Esophagus squamous epithelium (tissue), 5 donors: Measurements from ENCODE around the gene TOPAZ1. TPM values are rescaled to one million over a fixed set of nuclear protein-coding genes. Genes with fewer than 3 reads are reported as not detected.

Source experiments
- DNase-seq: peaks from one replicate; lab custom pipeline; 2025; lab: John Stamatoyannopoulos, UW
- H3K27ac ChIP-seq, 4 donors: fragments of 200-600 bp; sonication (generic); one replicate each; pipeline ENCODE4 v1.5.1; 2016 to 2019; ENCODE audit warnings: mild to moderate bottlenecking in 1 of 4
- H3K27me3 ChIP-seq, 4 donors: fragments of 200-600 bp; sonication (generic); 1 replicate in 3 of 4; 2 replicates in 1 of 4; pipeline versions ENCODE4 v1.5.1 to v1.6.0; 2017 to 2021; ENCODE audit warnings: antibody characterized with exemption in 1 of 4
- H3K36me3 ChIP-seq, 3 donors: fragments of 200-600 bp; sonication (generic); one replicate each; pipeline ENCODE4 v1.5.1; 2016 to 2019
- H3K4me1 ChIP-seq, 3 donors: fragments of 200-600 bp; sonication (generic); one replicate each; pipeline ENCODE4 v1.5.1; 2017 to 2019
- H3K4me3 ChIP-seq, 4 donors: fragments of 200-600 bp; sonication (generic); 1 replicate in 3 of 4; 2 replicates in 1 of 4; pipeline ENCODE4 v1.5.1; 2016 to 2019; ENCODE audit warnings: mild to moderate bottlenecking in 2 of 4, moderate library complexity in 1 of 4
- H3K9me3 ChIP-seq, 3 donors: fragments of 200-600 bp; sonication (generic); one replicate each; pipeline ENCODE4 v1.5.1; 2016 to 2019
- POLR2A ChIP-seq, 4 donors: fragments of 450-650 bp; IDR thresholded peaks; one replicate each; pipeline ENCODE4 v1.6.1; 2017; ENCODE audit warnings: antibody characterized with exemption in 4 of 4, mild to moderate bottlenecking in 4 of 4, moderate library complexity in 3 of 4
- WGBS, 2 donors: methylation state at CpG; one replicate each; pipeline ENCODE4 v1.1.5; 2018; 5-methylcytosine and 5-hydroxymethylcytosine counted together
- intact Hi-C: fragments of 100-400 bp; cut with DNase I; formaldehyde crosslinking; loops from one replicate; pipeline ENCODE4 v1.15.0; 2022
- total RNA-seq, 4 donors: library from RNA; depleted of rRNA; stranded (reverse); fragments of >200 nt; gene quantifications; one replicate each; pipeline ENCODE4 v1.1.0, GENCODE V29; 2016
- TF ChIP-seq, protein P1 (sequence below), 6 experiments: fragments of 450-650 bp in 4 of 6; fragments of 200-600 bp in 2 of 6; sonication (generic) in 2 of 6; IDR thresholded peaks; one replicate each; pipeline ENCODE4 v1.5.1; 2016 to 2019; ENCODE audit warnings: antibody characterized with exemption in 6 of 6, mild to moderate bottlenecking in 4 of 6, moderate library complexity in 4 of 6
- donor health status: DM: yes; HTN: yes; CAD: no.

The TOPAZ1 gene
- total RNA-seq, 4 donors from 2014 or later: not detected

DNA sequence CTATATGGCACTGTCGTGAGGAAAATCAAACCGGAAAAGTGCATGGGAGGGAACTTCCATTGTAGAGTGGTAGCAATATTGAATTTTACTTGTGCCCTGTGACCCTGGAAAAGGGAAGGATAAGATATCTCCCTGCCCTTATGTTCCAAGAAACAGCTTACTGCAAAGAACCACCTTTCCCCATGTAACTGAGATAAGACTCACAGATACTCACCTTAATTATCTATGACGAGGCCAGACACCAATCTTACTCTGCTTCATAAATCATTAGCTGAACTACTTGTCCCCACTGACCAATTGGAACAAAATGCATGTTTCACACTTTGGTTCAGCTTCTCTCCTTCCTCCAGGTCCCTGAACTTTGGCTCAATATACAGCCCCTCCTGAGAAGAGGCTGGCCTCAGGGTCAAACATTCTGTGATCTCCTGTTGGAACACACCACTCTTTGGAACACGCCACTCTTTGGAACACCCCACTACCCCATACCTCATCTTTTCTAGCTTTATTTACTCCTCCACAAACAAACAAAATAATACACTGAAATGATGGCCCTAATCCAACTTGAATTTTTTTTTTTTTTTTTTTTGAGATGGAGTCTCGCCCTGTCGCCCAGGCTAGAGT is 6.9 kb upstream of the TOPAZ1 start:
- no peak for DNase-seq
- Histone ChIP-seq H3K27ac (no peak overlapping the region), H3K36me3 (no peaks in the 10 kb centered on the region), H3K4me3 (no peak overlapping the region), H3K9me3 (no peaks in the 10 kb centered on the region), H3K4me1 (peaks cover 0 to 11% (median 0%) of the 10 kb centered on the region in 3 donors), H3K27me3 (peaks cover 0 to 5% (median 0%) of the 10 kb centered on the region in 4 donors)
- TF ChIP-seq POLR2A (IDR thresholded peaks at IDR 0.05): no peak
- TF ChIP-seq, protein P1, sequence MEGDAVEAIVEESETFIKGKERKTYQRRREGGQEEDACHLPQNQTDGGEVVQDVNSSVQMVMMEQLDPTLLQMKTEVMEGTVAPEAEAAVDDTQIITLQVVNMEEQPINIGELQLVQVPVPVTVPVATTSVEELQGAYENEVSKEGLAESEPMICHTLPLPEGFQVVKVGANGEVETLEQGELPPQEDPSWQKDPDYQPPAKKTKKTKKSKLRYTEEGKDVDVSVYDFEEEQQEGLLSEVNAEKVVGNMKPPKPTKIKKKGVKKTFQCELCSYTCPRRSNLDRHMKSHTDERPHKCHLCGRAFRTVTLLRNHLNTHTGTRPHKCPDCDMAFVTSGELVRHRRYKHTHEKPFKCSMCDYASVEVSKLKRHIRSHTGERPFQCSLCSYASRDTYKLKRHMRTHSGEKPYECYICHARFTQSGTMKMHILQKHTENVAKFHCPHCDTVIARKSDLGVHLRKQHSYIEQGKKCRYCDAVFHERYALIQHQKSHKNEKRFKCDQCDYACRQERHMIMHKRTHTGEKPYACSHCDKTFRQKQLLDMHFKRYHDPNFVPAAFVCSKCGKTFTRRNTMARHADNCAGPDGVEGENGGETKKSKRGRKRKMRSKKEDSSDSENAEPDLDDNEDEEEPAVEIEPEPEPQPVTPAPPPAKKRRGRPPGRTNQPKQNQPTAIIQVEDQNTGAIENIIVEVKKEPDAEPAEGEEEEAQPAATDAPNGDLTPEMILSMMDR (IDR thresholded peaks at IDR 0.05): no peak
- WGBS, 2 donors: 77 to 82% methylated on average over 6 of the region's 6 CpGs
- intact Hi-C loops: no loop called here

DNA sequence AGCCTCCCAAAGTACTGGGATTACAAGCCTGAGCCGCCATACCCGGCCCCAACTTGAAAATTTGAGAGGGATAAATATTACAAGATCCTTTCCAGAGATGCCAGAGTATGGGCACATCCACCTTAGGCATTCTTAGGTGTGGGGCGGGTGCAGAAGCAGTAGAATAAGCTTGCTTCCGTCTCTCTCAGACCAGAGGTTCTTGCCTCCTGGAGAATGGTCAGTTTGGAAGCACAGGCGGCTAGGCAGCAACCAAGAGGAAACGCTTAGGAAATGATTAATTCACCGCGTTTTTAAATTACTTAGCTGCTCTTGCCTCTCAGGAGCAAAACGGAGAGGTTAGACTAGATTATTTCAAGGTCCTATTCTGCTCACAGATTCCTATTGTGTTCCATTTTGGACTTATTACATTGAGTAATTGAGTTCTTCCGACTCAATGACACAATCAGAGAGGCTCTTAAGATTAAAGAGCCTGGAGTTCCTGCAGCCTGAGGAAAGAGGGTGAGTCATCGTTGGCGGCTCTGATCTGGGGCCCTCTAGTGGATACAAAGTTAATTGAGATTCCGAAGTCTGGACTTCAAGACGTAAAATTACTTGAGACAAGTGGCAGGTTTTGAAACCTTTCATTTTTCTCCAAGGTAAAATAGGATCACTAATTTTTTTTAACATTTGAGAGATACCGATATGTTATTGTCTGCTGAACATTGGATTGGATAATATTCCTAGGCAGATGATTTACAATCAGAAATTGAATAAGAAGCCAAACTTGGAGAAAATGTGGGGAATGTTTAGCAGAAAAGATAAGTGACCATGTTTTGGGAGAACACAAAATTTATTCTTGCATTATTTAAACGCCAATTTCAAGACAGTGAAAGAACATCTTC is 5.8 kb upstream of the TOPAZ1 start:
- TF ChIP-seq POLR2A (IDR thresholded peaks at IDR 0.05): no peak
- TF ChIP-seq, protein P1 (IDR thresholded peaks at IDR 0.05): peak in 5 of 6 experiments; percentile 56 to 77 (median 65)
- Histone ChIP-seq H3K4me3 (no peak overlapping the region), H3K9me3 (no peaks in the 10 kb centered on the region), H3K4me1 (peaks cover 0 to 11% (median 0%) of the 10 kb centered on the region in 3 donors), H3K36me3 (no peaks in the 10 kb centered on the region), H3K27me3 (peaks cover 0 to 5% (median 0%) of the 10 kb centered on the region in 4 donors), H3K27ac (no peak overlapping the region)
- intact Hi-C loops: no loop called here
- DNase-seq: no peak
- 21 to 38% methylated on average over 13 to 16 of the region's 16 CpGs for WGBS, 2 donors

DNA sequence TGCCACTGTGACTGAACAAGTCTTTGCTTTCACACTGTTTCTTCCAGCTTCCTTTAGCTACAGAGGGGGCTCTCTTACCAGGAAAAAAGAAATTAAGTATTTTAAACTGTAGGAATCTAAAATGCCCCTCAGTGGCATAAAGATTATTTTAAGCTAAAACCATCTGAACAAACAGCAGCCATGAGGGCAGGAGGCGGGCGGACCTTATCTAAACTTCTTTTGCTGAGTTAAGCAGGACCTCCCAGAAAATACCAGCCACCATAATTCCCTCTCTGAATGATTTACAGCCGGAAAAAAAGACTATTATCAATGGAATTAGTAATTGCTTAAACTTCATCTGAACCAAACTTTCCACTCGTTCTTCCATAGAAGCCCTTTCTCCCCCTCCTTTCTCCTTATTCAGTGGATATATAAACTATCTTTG is 5.2 kb upstream of the TOPAZ1 start:
- intact Hi-C loops: no loop called here
- no peaks in the 10 kb centered on the region for H3K9me3 ChIP-seq
- peaks cover 0 to 5% (median 0%) of the 10 kb centered on the region in 4 donors for H3K27me3 ChIP-seq
- TF ChIP-seq, protein P1 (IDR thresholded peaks at IDR 0.05): no peak
- no peak for TF ChIP-seq POLR2A (IDR thresholded peaks at IDR 0.05)
- H3K36me3 ChIP-seq: no peaks in the 10 kb centered on the region
- H3K4me3 ChIP-seq: no peak overlapping the region
- no peak for DNase-seq
- H3K27ac ChIP-seq: no peak overlapping the region
- H3K4me1 ChIP-seq: peaks cover 0 to 11% (median 0%) of the 10 kb centered on the region in 3 donors
- WGBS, 2 donors: 77 to 80% methylated on average over 4 of the region's 4 CpGs

DNA sequence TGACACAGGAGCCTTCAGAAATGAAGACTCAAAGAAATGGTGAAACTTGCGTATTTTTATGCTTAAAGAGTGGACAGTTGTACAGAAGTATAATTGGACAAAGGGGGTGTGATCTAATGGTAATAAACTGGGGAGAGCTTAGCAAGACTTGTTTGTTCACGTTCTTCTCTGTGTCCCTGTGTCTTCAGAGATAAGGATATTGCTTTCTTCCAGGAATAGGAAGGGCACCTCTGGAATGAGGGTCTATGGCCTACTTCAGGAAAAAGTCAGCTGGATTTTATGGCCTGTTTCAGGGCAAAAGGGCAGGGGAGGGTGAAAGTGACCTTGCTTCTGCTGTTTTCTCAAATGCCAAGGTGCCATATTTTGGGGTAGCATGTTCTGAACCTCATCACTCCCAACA is 4.5 kb upstream of the TOPAZ1 start:
- intact Hi-C loops: no loop called here
- Histone ChIP-seq H3K4me3 (no peak overlapping the region), H3K4me1 (peaks cover 0 to 11% (median 0%) of the 10 kb centered on the region in 3 donors), H3K9me3 (no peaks in the 10 kb centered on the region), H3K36me3 (no peaks in the 10 kb centered on the region), H3K27me3 (peaks cover 0 to 10% (median 0%) of the 10 kb centered on the region in 4 donors), H3K27ac (no peak overlapping the region)
- DNase-seq: no peak
- TF ChIP-seq, protein P1 (IDR thresholded peaks at IDR 0.05): no peak
- TF ChIP-seq POLR2A (IDR thresholded peaks at IDR 0.05): no peak
- 63% methylated on average over 2 of the region's 2 CpGs for WGBS, 2 donors

DNA sequence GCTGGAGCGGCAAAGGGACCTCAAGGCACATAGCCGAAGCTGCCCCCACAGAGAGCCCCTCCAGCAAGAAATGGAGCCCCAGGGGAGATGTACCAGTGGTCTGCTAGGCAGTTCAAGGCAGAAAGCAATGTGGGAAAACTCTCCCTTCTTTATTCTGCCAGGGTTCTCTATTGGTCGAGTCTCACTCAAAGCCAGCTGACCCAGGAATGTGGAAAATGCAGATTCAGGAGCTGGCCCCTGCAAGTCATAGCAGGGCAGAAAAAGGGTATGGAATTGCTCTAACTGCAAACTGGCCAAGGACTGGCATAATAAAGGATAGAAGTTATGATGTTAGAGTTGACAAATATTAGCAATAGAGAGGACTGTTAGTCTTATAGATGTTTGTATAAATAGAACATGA is 4.0 kb upstream of the TOPAZ1 start:
- no peak for DNase-seq
- Histone ChIP-seq H3K9me3 (no peaks in the 10 kb centered on the region), H3K27me3 (peaks cover 0 to 13% (median 0%) of the 10 kb centered on the region in 4 donors), H3K36me3 (no peaks in the 10 kb centered on the region), H3K27ac (no peak overlapping the region), H3K4me1 (peaks cover 0 to 11% (median 0%) of the 10 kb centered on the region in 3 donors), H3K4me3 (no peak overlapping the region)
- TF ChIP-seq, protein P1 (IDR thresholded peaks at IDR 0.05): no peak
- TF ChIP-seq POLR2A (IDR thresholded peaks at IDR 0.05): no peak
- intact Hi-C loops: no loop called here
- WGBS, 2 donors: 52 to 70% methylated on average over 3 of the region's 3 CpGs
